Measurements from ENCODE around the gene PDZD4.

PDZD4 gene

DNA sequence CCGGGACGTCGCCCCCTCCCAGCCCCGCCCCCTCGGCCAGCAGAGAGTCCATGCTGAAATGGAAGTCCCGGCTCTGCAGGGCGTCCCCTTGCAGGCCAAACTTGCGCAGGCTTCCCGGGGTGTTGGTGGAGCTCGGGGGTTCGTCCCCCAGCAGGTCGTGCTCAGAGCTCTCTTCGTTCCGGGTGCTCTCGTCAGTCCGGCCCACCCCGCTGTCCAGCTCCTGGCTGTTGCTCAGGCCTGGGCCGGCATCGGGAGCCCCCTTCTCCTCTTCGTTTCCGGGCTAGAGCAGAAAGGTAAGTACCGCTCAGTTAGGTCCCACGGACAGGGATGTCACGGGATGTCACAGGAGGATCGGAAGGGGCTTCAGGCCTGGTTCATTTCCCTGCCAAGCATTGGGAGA is 25.7 kb downstream of the PDZD4 start:
- no peak for FAIRE-seq

- FAIRE-seq, result no peak
Measured at GRCh38 chrX:153804100-153804595, 26.2 kb downstream of the PDZD4 start.

DNA sequence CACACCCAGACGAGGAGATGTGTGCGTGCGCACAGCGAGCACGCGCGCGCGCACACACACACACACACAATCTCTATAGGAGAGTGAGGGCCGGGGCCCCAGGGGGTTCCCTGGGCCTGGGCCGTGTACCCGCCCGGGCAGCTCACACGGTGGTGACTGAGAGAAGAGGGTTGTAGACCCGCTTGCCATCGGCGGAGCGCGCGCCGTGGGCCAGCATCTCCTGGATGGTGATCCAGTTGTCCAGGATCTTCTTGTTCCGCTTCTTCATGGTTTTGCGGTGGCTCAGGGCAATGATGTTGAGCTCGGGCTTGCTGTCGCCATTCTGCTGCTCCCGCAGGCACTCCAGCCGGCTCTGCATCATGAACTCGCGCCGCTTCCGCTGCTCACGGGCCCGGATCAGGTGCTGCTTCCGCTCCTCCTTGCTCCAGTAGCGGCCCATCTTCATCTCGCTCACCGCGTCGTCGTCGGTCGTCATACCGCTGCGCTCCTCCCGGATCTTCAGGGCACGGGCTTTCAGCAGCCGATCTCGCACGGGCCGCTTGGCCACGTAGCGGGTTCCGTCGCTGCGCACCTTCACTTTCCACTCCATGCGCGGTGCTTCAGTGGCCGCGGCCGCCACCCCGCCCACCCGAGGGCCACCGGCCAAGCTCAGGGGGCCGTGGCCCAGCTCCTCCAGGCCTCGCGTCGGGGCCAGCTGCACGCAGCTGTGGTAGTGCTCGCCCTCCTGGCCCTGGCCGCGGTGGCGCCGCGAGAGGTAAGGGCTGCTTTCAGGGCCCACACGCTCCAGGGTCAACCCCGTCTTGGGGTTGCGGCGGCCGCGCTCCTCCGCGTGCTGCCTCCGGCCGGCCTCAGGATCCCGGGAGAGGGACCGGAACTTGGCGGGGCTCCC is 26.9 kb downstream of the PDZD4 start:
- FAIRE-seq, result no peak

- FAIRE-seq, result no peak
Measured at GRCh38 chrX:153802513-153803045, 27.8 kb downstream of the PDZD4 start.

- no peak for FAIRE-seq
Measured at GRCh38 chrX:153801669-153802068, 28.7 kb downstream of the PDZD4 start.

GRCh38 chrX:153800746-153801145 is 29.6 kb downstream of the PDZD4 start:
- FAIRE-seq, result no peak

DNA sequence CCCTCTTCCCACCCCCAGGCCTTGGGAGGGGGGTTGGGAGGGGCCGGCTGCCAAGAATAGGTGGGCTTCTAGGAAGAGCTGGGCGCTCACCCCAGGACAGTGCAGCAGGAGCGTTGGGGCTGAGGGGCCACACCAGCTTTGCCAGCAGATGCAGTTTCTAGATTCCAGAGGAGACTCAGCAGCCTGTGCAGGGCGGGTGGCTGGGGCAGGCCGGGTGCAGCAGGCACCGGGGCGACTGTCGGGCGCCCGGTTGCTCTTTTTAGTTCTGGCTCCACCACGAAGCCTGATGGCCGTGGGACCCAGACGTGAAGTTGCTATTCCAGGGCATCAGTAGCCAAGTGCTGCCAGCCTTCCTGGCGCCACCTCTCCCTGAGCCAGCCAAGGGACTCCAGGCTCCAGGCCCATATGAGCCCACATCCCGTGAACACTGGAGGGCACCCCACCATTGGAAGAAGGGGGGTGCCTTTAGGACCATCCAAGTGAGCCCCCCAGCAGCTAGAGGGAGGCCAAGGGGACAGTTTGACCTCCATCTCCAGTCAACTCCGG is 30.1 kb downstream of the PDZD4 start:
- no peak for FAIRE-seq

DNA sequence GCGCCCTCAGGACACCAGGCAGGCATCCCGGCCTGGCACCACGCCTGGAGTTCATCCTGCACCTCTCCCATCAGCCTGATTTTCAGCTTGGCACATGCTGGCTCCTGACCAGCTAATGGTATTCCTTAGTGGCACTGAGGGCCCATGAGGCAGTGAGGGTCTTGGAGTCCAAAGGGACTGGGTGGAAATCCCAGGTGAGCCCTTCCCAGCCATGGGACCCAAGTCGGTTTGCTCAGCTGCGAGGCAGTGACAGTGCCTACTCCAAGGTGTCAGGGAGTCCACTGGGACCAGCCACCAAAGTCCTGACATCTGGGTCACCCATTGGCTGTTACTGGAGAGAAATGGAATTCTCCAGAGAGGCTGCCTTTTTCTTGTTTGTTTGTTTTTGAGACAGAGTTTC is 31.0 kb downstream of the PDZD4 start:
- FAIRE-seq, result no peak

DNA sequence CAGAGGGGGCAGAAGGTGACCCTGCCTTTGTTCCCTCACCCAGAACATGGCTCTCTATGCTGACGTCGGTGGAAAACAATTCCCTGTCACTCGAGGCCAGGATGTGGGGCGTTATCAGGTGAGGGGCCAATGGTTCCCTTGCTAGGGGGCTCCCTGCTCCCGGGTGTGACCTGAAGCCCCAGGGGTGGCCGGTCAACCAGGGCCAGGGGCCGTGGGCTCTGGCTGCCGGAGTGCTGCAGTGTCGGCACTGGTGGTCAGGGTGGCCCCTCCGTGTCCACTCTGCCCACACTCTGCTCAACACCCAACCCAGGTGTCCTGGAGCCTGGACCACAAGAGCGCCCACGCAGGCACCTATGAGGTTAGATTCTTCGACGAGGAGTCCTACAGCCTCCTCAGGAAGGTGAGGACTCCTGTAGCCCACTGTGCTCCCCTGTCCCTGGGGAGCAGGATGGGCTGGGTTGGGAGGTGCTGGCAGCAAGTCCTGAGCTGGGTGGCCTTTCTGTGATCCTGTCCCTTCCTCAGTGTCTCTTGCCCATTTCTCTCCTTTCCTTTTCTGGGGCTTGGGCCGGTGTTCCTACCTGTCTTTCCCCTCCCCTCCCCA is 32.8 kb downstream of the PDZD4 start:
- FAIRE-seq, result no peak

DNA sequence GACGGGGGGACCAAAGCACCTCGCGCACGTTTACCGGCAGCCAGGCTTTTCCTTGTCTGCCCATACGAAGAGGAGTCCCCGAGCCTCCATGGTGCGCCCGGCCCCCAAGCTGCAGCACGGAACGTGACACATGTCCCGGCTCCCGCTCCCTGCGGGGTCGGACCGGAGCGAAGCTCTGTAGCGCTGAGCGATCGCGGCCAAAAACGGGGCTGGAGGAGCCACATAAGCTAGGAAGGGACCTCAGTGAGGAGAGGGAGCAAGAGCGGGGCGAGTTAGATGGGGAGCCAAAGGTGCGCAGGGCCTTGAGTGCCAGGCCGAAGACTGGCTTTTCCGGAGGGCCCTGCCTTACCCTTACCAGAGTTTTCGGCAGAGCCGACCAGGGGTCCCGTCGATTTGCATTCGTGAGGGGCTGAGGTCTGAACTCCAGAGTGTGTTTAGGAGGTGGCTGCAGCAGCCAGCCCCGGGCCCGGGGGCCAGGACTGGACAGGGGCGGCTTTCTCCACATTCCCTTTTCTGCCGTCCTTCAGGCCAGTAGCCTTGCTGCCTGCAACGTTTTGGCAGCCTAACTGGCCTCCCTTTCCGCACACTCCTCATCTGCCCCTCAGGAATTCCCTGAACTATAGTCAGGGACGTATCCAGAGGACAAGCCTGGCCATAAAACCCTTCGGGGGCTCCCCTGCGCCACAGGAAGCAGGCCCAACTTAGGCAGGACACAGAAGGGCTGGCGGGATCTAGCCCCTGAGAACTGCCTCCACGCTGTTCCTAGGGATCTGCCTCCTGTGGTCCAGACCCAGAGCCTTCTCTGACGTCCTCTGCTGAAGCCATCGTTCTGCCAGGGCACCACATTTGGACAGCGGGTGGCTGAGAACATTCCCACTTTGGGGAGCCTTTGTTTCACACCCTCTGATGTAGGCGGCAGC is 35.2 kb downstream of the PDZD4 start:
- FAIRE-seq, result no peak

DNA sequence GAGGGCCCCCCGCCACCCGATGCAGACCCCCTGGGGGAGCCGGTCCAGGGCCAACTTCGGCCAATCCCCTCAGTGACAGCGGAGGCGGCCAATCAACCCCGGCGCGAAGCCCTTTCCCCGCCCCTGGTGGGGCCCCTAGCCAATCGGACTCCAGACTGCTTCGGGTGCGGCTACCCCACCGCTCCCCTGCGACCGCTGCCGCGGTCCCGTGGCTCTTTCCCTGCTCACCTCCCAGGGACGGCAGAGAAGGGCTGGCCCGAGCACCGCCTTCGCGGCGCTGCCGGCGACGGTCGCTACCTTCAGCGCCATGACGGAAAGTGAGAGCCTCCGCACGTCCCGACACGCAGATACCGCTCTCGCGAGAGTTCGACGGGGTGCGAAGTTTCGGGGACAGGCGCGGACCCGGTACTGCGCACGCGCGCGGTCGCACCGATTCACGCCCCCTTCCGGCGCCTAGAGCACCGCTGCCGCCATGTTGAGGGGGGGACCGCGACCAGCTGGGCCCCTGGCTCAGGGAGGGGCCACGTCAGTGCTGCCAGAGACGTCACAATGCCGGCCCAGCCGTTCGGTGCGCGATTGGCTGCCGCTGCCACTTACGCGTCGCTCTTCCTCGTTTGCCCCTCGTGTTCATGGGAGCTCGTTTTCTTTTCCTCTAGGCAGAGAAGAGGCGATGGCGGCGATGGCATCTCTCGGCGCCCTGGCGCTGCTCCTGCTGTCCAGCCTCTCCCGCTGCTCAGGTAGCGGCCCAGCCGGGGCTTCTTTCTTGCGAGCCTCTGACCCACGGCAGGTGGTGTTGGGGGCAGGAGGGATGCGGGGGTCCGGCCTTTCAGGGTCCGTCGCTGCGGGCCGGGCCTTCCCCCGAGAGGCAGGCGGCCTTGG is 36.1 kb downstream of the PDZD4 start, which contains the start of the genes IDH3G and SSR4:
Gene IDH3G (minus strand): TSS at position 358 of the 879 bp plus-strand sequence. CDS start 49 bp downstream, at position 309.
Gene SSR4 (plus strand): TSS at position 651 of the 879 bp plus-strand sequence. CDS start 20 bp downstream, at position 671.
- peak; percentile 98 for FAIRE-seq

- FAIRE-seq, result no peak
Measured at GRCh38 chrX:153793291-153793690, 37.1 kb downstream of the PDZD4 start.

GRCh38 chrX:153792368-153792767 is 38.0 kb downstream of the PDZD4 start:
- FAIRE-seq, result no peak

DNA sequence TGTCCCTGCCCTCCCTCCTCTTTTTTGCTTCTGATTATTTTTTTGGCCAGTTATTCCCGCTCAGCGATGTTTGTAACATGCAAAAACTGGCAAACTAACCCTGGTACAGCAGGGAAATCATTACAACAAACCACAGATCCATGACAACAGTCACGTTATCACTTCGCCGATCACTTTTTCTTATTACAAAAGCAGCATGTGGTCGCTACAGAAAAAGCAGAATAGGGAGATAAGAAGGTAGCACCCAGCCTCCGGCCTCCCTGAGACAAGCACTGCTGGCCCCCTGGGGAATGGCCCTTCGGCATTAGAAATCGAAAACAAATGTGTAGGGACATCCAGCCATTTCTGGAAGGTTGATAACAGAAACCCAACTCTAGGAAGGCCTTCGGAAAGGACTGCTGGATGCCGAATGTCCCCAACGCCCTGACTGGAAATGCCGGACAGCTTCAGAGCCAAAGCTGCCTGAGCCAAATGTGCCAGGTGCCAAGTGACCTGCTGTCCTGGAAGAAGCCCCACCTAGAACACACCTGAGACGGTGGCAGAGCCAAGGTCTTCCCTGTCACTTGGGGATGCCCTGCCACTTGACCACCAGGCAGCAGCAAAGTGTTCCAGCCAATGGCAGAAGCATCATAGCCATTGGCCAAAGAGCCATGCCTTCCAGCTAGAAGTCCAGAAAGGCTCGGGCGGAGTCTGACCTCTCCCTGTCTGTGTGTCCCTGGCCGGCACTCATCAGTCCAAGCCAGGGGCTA is 39.1 kb downstream of the PDZD4 start:
- FAIRE-seq, result no peak

DNA sequence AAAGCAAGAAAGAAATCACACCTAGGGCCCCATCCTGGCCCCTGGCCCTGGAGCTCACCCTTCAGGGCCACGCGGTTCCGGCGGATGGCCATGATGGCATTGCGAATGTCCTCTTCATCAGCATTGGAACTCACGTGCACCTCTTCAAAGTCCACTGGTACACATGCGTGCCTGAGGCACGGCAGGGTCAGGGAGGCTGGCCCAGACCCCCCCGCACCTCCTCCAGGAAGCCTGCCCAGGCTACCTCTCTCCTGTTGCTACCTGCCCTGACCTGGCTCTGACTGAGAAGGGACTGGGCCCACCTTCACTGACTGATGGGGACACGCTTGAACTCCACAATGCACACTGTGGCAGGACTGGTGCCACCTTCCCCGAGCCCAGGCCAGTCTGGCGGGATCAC is 40.7 kb downstream of the PDZD4 start:
- no peak for FAIRE-seq

- no peak for FAIRE-seq
Measured at GRCh38 chrX:153786669-153787068, 43.7 kb downstream of the PDZD4 start.

DNA sequence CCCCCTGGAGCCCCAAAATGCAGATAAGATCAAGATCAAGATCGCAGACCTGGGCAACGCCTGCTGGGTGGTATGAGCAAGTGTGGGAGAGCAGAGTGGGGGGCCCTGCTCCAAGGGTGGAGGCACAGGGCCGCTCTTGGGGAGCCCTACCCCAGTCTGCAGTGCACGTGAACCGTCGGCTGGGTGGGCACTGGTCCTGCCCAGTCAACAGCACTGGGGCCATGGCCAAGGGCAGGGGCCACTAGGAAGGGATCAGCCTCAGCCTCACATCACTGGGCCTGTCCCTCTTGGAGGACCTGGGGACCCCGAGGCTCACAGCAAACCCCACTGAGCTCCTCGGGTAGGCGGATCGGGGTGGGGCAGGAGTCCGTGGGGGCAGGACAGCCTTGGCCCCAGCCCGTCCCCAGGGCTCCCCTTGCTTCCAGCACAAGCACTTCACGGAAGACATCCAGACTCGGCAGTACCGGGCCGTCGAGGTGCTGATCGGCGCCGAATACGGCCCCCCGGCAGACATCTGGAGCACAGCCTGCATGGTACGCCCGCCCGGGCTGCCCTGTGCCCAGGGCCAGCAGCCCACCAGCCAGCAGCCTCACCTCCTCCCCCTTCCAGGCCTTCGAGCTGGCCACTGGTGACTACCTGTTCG is 45.9 kb downstream of the PDZD4 start:
- no peak for FAIRE-seq

DNA sequence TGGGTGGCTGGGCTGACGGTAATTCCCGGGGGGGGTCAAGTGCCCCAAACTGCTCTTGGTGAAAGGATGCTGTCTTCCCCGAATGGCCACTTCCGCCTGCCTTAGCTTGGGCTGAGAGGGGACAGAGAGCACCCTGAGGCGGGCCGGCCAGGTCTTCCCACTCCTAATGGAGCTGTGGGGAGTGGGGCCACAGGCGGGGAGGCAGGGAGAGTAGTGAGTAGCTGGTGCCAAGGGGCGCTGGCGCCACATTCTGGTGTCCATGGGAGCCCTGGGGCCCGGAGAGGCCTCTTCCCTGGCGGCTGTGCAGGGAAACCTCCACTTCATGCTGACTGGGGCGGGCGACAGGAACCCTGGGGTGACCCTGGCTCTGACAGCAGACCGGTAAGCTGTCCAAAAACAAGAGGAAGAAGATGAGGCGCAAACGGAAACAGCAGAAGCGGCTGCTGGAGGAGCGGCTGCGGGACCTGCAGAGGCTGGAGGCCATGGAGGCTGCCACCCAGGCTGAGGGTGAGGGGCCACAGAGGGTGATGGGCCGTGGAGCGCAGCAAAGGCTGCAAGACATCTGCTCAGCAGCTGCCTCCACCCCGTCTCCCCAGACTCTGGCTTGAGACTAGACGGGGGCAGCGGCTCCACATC is 46.8 kb downstream of the PDZD4 start:
- no peak for FAIRE-seq

DNA sequence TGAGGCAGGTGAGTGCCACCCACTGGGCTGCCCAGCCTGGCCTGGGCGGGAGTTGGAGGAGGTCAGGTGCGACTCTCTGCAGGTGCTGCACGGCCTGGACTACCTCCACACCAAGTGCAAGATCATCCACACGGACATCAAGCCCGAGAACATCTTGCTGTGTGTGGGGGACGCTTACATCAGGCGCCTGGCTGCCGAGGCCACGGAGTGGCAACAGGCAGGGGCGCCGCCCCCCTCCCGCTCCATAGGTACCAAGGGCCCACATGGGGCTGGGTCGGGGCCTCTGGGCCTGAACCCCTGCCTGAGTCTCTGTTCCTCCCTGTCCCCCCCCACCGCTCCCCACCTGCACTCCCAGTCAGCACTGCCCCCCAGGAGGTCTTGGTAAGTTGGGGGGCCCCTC is 47.5 kb downstream of the PDZD4 start:
- no peak for FAIRE-seq

Measured in A204.1 (cell line).